Mucosa of descending colon (tissue), 3 donors: Measurements from ENCODE around the gene LAMC1. TPM values are rescaled to one million over a fixed set of nuclear protein-coding genes. Genes with fewer than 3 reads are reported as not detected.

Experiments
- ATAC-seq: fragments of 200-7000 bp; cut with Tn5 transposase; one replicate; pipeline ENCODE4 v1.9.1; 2020; ENCODE audit warnings: mild to moderate bottlenecking, moderate library complexity
- DNase-seq, 3 donors: peaks; one replicate each; pipeline ENCODE4 v3.0.0-alpha.2; 2020
- H3K36me3 ChIP-seq: fragments of 200-600 bp; one replicate; pipeline ENCODE4 v1.8.0; 2021; ENCODE audit warnings: low read depth, mild to moderate bottlenecking
- H3K4me1 ChIP-seq: fragments of 200-600 bp; one replicate; pipeline ENCODE4 v1.8.0; 2021; ENCODE audit warnings: low read depth, mild to moderate bottlenecking
- H3K4me3 ChIP-seq: fragments of 200-600 bp; one replicate; pipeline ENCODE4 v1.8.0; 2021; ENCODE audit warnings: mild to moderate bottlenecking
- H3K9me3 ChIP-seq: fragments of 200-600 bp; one replicate; pipeline ENCODE4 v1.8.0; 2021; ENCODE audit warnings: mild to moderate bottlenecking
- CTCF ChIP-seq: fragments of 200-600 bp; IDR thresholded peaks from one replicate; pipeline ENCODE4 v1.8.0; 2022; ENCODE audit warnings: antibody characterized with exemption, mild to moderate bottlenecking
- intact Hi-C, 2 donors: fragments of 100-400 bp; cut with DNase I in 1 of 2; cut with micrococcal nuclease in 1 of 2; formaldehyde crosslinking; loops; one replicate each; pipeline versions ENCODE4 v1.11.0 to v1.11.1; 2022; cut with DNase I, micrococcal nuclease
- total RNA-seq, 3 donors: library from RNA; stranded (reverse); fragmentation: NEBNext Ultra II Directional in 2 of 3; extraction: Animal tissue kit (Norgen Biotek cat#: 25700) in 2 of 3; gene quantifications; one replicate each; pipeline versions ENCODE4 v1.2.1 to v1.2.4, GENCODE V29; 2021 to 2023
- donor health status: DM: no; HTN: no; CAD: no; lungs with moderate emphysema.
- donor health status: DM: no; HTN: no; CAD: no.
- donor health status: DM: no; HTN: yes; CAD: no.

Gene LAMC1
- total RNA-seq, 3 donors from 2014 or later, result 22.5 to 137 (median 46.7) TPM

- no peak for DNase-seq
- Histone ChIP-seq H3K36me3 (no peaks in the 10 kb centered on the region), H3K4me1 (no peaks in the 10 kb centered on the region), H3K4me3 (no peak overlapping the region), H3K9me3 (no peaks in the 10 kb centered on the region)
- intact Hi-C loops, result no loop called here
- ATAC-seq, result no peak
- no peak for TF ChIP-seq CTCF
Measured at GRCh38 chr1:182998482-182998881, 24.7 kb upstream of the LAMC1 start.

- no peak for DNase-seq
- ATAC-seq, result no peak
- Histone ChIP-seq H3K9me3 (no peaks in the 10 kb centered on the region), H3K36me3 (no peaks in the 10 kb centered on the region), H3K4me3 (no peak overlapping the region), H3K4me1 (no peaks in the 10 kb centered on the region)
- TF ChIP-seq CTCF, result no peak
- intact Hi-C loops, result no loop called here
Measured at GRCh38 chr1:183000167-183000962, 22.9 kb upstream of the LAMC1 start.

GRCh38 chr1:183002267-183002666 is 21.0 kb upstream of the LAMC1 start:
- ATAC-seq, result no peak
- no peak for TF ChIP-seq CTCF
- intact Hi-C loops, result no loop called here

GRCh38 chr1:183002797-183003196 is 20.4 kb upstream of the LAMC1 start:
- Histone ChIP-seq H3K4me3 (no peak overlapping the region), H3K36me3 (no peaks in the 10 kb centered on the region), H3K4me1 (no peaks in the 10 kb centered on the region), H3K9me3 (no peaks in the 10 kb centered on the region)
- intact Hi-C loops, result no loop called here
- DNase-seq, result no peak
- TF ChIP-seq CTCF, result no peak
- no peak for ATAC-seq

More at GRCh38 chr1:183002267-183002666, 21.0 kb upstream of the LAMC1 start:
- no peaks in the 10 kb centered on the region for H3K9me3 ChIP-seq
- no peaks in the 10 kb centered on the region for H3K4me1 ChIP-seq
- H3K4me3 ChIP-seq, result no peak overlapping the region
- H3K36me3 ChIP-seq, result no peaks in the 10 kb centered on the region
- DNase-seq, result no peak

GRCh38 chr1:183003203-183003602 is 20.0 kb upstream of the LAMC1 start:
- no peak for ATAC-seq
- TF ChIP-seq CTCF, result no peak
- H3K4me1 ChIP-seq, result no peaks in the 10 kb centered on the region
- intact Hi-C loops, result no loop called here
- no peaks in the 10 kb centered on the region for H3K9me3 ChIP-seq
- no peak for DNase-seq
- no peak overlapping the region for H3K4me3 ChIP-seq
- H3K36me3 ChIP-seq, result no peaks in the 10 kb centered on the region
